Left colon (tissue), 2 donors: ENCODE measurements around the gene MPC1. TPM values are rescaled to one million over a fixed set of nuclear protein-coding genes. Genes with fewer than 3 reads are reported as not detected.

Source experiments
- ATAC-seq: fragments of 200-7000 bp; cut with Tn5 transposase; one replicate; pipeline ENCODE4 v1.9.1; 2020; ENCODE audit warnings: mild to moderate bottlenecking, moderate library complexity
- DNase-seq, 2 donors: peaks; one replicate each; pipeline ENCODE4 v3.0.0-alpha.2; 2020
- intact Hi-C, 2 donors: fragments of 100-400 bp; cut with DNase I in 1 of 2; cut with micrococcal nuclease in 1 of 2; formaldehyde crosslinking; loops; one replicate each; pipeline versions ENCODE4 v1.11.2 to v1.14.0; 2022; cut with DNase I, micrococcal nuclease
- total RNA-seq, 2 donors: library from RNA; stranded (reverse); fragmentation: NEBNext Ultra II Directional; extraction: Animal tissue kit (Norgen Biotek cat#: 25700); gene quantifications; one replicate each; pipeline ENCODE4 v1.2.1, GENCODE V29; 2021
- donor health status: DM: no; HTN: no; CAD: no.
- donor health status: DM: yes; HTN: yes; CAD: no.

Gene MPC1
- total RNA-seq, 2 donors from 2014 or later: 124 to 152 TPM

DNA sequence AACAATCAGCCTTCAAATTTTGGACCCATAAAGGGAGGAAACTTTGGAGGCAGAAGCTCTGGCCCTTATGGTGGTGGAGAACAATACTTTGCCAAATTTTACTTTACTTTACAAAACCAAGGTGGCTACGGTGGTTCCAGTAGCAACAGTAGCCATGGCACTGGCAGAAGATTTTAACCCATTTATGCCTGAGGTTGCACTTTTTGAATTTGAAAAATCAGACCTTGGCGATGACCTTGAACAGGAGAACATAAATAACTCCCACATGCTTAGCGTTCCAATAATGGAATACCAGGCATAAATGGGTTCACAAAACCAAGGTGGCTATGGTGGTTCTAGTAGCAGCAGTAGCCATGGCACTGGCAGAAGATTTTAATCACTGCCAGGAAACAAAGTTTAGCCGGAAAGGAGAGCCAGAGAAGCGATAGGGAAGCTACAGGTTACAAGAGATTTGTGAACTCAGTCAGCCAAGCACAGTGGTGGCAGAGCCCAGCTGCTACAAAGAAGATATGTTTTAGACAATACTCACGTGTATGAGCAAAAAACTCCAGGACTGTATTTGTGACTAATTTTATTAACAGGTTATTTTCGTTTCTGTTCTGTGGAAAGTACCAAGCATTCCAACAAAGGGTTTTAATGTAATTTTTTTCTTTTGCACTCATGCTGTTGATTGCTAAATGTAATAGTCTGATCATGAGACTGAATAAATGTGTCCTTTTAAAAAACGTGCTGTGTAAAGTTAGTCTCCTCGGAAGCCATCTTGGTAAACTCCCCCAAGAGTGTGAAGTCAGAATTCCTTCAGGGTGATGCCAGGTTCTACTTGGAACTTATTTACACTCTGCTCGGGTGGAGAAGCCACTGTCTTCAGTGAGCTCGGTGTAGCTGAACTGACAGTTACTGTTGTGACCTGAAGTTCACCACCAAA is 47.1 kb downstream of the MPC1 start:
- ATAC-seq (no peak), DNase-seq (no peak)
- intact Hi-C loops: no loop called here

DNA sequence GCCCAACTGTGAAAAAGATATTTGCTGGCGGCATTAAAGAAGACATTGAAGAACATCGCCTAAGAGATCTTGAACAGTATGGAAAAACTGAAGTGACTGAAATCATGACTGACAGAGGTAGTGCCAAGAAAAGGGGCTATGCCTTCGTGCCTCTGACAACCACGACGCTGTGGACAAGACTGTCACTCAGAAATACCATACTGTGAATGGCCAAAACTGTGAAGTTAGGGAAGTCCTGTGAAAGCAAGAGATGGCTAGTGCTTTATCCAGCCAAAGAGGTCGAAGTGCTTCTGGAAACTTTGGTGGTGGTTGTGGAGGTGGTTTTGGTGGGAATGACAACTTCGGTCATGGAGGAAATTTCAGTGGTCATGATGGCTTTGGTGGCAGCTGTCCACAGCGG is 47.9 kb downstream of the MPC1 start:
- no peak for ATAC-seq

DNA sequence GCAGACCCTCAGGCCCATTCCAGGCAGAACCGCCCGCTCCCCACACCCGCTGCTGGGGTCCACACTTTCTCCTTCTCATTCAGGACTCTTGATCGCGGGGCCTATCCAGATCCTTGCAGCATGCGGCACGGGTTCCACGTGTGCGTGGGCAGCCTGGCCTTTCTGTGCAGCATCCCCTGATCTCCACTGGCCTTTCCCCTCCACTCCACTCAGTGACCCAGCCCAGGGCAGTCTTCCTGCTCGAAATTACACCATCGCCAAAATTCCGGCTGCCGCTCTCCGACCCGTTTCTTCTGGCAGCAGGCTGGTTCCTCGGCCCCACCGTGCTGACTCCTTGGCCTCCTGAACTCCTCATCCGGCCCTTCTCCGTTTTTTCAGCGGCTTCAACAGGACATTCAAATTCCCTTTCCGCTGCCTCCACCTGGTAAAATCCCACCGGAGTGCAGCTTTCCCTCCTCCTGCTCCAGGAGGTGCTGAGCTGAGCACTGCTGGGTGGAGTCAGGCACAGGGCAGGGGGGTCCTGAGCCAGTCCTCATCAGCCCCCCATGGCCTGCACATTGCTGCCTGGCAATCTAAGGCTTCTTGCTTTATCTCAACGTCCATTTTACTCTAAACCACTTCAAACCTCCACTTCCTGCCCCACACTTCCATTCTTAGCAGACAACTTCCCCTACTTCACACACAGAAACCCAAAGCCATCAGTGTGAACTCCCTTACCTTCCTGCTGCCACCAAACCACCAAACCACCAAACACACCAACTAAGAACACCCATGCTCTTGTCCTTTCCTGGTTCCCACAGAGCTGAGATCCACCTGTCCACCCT is 49.4 kb downstream of the MPC1 start:
- intact Hi-C loops: no loop called here
- ATAC-seq (no peak), DNase-seq (no peak)

More for the DNA sequence above, 47.9 kb downstream of the MPC1 start:
- intact Hi-C loops: no loop called here
- no peak for DNase-seq

DNA sequence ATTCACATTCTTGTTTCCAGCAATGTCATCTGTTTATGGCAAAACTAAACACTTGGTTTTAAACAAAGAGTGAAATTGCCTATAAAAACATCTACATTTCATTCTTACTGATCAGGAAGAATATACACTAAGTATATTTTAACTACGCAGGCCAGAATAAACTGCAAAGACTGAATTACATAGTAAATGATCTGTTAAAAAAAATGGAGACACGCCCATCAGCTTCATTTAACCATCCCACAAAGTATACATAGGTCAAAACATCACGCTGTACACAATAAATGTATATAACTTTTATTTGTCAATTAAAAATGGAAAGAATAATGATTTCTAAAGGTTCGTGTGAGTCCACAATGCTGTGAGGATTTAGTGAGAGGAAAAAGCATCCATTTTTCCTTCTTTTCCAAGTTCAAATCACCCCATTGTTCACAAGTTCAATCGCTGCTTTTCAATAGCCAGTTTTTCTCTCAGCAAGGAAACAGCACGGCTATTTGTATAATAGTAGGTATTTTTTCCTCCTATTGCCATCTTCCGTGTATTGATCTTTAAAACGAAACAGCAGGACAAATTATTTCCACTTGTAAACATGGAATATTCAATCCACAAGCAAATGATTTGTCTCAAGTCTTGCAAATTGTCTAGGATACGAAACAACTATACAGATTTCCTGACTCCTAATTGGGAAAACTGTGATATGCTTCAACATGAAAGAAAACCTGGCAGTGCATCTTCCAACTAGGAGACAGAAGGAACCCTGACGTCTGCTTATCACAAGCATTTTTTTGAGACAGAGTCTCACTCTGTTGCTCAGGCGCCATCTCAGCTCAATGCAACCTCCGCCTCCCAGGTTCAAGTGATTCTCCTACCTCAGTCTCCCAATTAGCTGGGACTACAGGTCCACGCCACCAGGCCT is 51.0 kb downstream of the MPC1 start:
- intact Hi-C loops: no loop called here
- DNase-seq (no peak), ATAC-seq (peak; percentile 82)

DNA sequence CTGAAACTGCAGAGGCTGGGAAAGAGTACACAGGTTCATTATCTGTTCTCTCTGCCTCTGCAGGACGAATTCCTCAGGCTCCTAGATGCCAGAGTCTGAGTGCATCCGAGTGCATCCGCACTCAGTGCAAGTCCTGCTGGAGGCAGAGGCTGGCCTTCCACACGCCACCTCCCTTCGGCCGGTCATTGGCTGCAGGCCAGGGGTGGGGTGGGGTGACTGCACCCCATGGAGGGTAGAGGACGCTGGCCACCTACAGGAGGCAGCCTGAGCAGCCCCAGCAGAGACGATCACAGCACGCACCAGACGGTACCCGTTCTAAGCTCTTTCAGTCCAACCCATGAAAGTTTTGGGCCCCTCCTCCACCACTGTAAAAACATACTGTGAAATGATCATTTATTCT is 52.1 kb downstream of the MPC1 start:
- ATAC-seq (peak; percentile 87), DNase-seq (peak; percentile 51 to 61)
- intact Hi-C loops: no loop called here

DNA sequence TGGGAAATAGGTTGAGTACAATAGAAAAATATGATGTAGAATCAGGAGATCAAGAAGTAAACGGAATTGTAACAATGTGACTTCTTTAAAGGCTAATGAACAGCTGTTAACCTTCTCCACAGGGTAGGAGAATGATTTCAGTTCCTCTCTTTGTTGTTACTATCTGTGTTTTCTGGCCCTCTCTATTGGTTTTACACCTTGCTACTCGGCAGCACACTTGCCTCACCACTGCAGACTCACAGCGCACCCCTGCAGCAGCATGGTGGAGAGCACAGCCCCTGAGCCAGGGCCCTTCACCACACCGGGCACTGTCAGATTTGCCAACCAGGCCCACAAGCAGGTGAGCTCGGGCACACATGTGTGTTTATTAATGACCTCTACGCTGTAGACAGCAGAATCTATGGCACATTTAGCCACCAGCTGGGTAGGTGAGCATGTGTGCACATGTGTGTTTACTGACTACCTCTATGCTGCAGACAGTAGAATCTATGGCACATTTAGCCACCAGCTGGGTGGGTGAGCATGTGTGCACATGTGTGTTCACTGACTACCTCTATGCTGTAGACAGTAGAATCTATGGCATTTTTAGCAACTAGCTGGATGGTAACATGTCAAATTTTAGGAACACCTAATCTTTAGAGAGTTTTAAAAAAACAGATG is 57.2 kb downstream of the MPC1 start:
- no peak for DNase-seq
- no peak for ATAC-seq
- intact Hi-C loops: no loop called here

DNA sequence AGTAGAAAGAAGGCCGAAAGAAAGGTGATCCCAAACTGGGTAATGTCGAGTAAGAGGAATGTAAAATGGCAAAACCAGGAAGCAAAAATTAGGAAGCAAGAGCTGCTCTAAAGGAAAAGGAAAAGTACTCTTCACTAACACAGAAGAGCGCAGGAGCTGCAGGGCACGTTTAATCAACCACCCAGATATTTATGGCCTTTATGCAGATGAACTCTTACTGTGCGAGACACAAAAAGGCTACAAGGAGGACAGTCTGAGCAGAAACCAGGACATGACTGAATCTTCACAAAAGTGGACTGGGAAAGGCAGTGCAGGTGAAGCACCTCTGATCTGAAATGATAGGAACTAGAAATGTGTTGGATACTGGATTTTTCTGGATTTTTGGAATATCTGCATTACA is 59.3 kb downstream of the MPC1 start:
- no peak for ATAC-seq
- no peak for DNase-seq
- intact Hi-C loops: no loop called here

DNA sequence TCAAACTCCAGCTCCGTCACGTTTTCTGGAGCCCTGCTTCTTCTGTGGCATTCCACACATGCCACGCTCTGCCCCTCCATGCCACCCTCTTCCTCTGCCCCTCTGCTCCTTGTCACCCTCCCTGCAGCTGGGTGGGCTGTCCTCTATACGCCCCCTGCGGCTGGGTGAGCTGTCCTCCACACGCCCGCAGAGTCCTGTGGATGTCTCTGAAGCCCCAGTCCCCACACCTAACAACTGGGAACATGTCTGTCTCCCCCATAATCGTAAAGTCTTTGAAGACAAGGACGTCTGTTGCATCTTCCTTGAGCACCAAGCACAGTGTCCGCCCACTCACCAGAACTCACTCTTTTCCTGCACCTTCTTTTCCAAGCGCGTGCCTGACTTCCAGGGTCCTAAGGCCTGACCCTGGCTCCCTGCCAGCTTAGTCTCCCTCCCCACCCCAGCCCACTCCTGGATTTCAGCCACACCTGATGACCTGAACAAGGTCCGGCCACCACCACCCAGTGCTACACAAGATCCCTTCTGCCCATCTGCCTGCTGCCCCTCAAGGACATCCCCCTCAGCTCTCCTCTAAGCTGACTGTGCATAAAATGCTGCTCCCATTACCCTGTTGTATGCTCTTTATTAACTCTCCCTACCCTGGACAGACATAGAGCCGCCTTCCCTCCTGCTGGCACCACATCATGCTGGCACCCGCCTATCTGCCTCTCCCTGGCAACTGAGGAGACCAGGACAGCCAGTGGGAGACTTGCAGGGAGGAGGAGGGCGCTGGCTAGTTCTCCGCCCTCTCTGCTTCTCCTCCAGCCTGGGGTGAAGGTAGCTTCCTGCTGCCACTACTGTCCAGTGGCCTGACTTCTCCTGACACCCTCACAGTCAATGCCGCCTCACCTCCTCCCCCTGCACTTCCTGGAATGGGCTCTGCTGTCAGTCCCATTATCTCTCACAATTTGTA is 63.8 kb downstream of the MPC1 start:
- no peak for DNase-seq
- intact Hi-C loops: no loop called here

DNA sequence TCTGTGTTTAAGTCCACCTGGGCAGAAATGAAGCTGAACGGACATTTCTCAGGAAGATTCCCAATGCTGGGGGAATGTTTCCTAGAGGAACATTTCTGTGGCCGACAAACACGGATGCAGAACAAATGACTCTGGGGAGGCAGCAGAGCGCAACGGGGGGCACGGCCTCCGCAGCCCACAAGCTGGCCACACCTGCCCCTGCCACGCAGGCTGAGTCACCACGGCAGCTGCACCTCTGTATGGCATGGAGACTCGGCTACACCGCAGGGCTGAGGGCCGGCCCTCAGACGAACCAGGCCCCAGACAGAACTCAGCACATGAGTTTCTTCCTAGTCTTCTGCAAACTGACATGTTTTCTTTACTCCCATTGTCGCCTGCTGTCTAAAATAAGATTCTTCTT is 64.5 kb downstream of the MPC1 start:
- ATAC-seq: no peak
- intact Hi-C loops: no loop called here
- DNase-seq: no peak

More for the DNA sequence above, 63.8 kb downstream of the MPC1 start:
- peak; percentile 50 for ATAC-seq

DNA sequence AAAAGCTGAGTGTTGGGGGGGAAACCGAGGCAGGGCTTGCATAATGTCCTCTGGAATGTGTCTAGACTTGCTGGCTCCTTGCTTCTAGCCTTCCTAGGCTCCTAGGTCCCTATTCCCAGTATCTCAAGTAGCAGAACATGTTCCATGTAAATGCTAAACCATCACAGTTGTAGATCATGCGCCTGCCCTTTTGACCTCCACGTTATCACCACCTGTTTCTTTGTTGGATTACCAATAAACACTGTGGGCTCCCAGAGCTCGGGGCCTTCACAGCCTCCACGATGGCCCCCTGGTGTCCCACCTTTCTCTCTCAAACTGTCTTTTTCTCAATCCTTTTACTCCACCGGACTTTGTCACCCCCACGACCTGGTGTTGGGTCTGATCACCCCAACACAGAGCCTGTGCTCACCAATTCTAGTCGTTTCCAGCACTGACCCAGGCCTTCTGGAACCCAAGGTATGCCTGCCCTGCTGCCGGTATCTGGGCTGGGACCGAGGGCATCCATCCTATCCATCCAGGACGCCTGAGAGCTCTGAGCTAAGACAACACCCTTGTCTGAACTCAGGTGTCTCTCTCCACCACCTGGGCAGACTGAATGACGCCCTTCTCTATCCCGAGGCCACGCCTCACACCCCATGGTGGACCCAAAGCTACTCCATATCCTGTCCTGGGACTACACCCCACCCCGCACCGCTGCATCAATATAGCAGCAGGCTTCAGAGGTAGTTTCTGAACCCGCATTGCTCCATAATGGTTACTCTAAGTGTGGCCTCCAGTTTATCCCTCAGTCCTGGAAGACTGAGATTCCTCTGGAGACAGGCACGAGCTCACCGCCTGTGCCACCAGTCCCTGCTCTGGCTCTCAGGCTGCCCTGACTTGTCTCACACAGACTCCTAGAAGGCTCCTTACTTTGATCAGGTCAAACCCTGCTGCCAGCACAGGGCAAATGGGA is 65.2 kb downstream of the MPC1 start:
- no peak for ATAC-seq
- intact Hi-C loops: no loop called here
- no peak for DNase-seq

DNA sequence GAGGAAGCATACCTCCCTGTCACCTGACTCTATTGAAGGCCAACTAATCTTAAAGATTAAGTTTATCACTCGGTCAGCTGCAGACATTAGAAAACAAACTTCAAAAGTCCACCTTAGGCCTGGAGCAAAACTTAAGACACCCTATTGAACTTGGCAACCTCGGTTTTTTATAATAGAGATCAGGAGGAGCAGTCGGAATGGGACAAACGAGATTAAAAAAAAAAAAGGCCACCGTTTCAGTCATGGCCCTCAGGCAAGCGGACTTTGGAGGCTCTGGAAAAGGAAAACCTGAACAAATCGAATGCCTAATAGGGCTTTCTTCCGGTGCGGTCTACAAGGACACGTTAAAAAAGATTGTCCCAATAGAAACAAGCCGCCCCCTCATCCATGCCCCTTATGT is 67.3 kb downstream of the MPC1 start:
- no peak for DNase-seq
- intact Hi-C loops: no loop called here
- ATAC-seq: no peak

Other genes with a start within 250 kb of the MPC1 start
- gene TBXT, start 215.1 kb downstream of the MPC1 start, total RNA-seq: not detected
- gene PRR18, start 74.5 kb downstream of the MPC1 start, total RNA-seq: not detected
- 10 to 100 TPM; 57.7 to 64.7 TPM for gene SFT2D1, start 40.4 kb downstream of the MPC1 start, total RNA-seq
- gene RAMACL, start 203.7 kb upstream of the MPC1 start, total RNA-seq: 1 to 10 TPM in 1 of 2 donors, under 1 TPM in 1; 0.81 to 1.1 TPM
- gene RPS6KA2, start 244.3 kb upstream of the MPC1 start, total RNA-seq: 10 to 100 TPM; 11.5 to 13.3 TPM